Measurements from ENCODE around the gene SPACA4.

DNA sequence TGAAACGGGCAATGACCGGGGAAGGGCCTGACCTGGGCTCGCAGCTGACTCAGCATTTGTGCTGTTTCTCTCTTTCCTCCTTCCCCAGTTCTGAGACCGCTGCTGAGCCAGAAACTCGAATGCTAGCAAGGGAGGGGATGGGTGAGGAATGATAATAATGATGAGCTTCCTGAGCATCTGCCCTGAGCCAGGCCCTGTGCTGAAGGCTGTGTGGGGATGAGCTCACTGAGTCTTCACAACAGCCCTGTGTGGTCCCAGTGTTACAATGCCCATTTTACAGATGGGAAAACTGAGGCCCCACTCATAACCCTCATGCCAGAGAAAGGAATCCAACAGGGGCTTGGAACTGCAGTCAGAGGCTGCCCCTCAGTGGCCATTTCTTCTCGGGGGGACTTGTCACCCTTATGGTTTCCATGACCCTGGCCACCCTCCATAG, 46.4 kb upstream of the SPACA4 start:
- no peak for TF ChIP-seq POLR2A (IDR thresholded peaks at IDR 0.05; ENCODE audit: low read length)
- TF ChIP-seq, protein P1, sequence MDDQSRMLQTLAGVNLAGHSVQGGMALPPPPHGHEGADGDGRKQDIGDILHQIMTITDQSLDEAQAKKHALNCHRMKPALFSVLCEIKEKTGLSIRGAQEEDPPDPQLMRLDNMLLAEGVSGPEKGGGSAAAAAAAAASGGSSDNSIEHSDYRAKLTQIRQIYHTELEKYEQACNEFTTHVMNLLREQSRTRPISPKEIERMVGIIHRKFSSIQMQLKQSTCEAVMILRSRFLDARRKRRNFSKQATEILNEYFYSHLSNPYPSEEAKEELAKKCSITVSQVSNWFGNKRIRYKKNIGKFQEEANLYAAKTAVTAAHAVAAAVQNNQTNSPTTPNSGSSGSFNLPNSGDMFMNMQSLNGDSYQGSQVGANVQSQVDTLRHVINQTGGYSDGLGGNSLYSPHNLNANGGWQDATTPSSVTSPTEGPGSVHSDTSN (IDR thresholded peaks at IDR 0.05): no peak
- peak; percentile 64 to 79 for TF ChIP-seq RAD21 (conservative IDR thresholded peaks at IDR 0.05 in 1 of 2, IDR thresholded peaks at IDR 0.05 in 1 of 2)
- TF ChIP-seq CTCF (IDR thresholded peaks at IDR 0.05): peak; percentile 45
- TF ChIP-seq FOSB (CRISPR knock-in tag; IDR thresholded peaks at IDR 0.05): no peak
- no peak for TF ChIP-seq ESRRA (IDR thresholded peaks at IDR 0.05; ENCODE audit: borderline replicate concordance, low read length)
- no peak for TF ChIP-seq EP300 (IDR thresholded peaks at IDR 0.05)
- TF ChIP-seq REST (IDR thresholded peaks at IDR 0.05): no peak
- TF ChIP-seq POLR2AphosphoS2 (conservative IDR thresholded peaks at IDR 0.05; ENCODE audit: low read length): no peak
- no peak for TF ChIP-seq TP53 (CRISPR knock-in tag; IDR thresholded peaks at IDR 0.05)
- TF ChIP-seq SMC3 (IDR thresholded peaks at IDR 0.05): peak; percentile 70
- no peak for TF ChIP-seq SREBF2 (IDR thresholded peaks at IDR 0.05)

Data from A549 (cell line).